HG03432 (cell line): ENCODE measurements around the gene PPWD1.
A peak's percentile ranks its signal among the peaks of the same experiment; 100 is the strongest.

Experiments used
- ATAC-seq: cut with Tn5 transposase; IDR thresholded peaks from one replicate; pipeline ENCODE4 v1.9.1; 2021; ENCODE audit warnings: mild to moderate bottlenecking, moderate library complexity; ENCODE audit not compliant: unreplicated experiment

PPWD1 gene

GRCh38 chr5:65623482-65623881 is 60.4 kb downstream of the PPWD1 start:
- ATAC-seq, result no peak

GRCh38 chr5:65624025-65624570 is 61.0 kb downstream of the PPWD1 start, which contains the start of gene TRIM23:
Gene TRIM23 (minus strand): TSS chr5:65624333. CDS start chr5:65624274, 59 bp downstream.
- peak; percentile 97 for ATAC-seq

- peak; percentile 81 for ATAC-seq
Observed at GRCh38 chr5:65624571-65625555, 61.8 kb downstream of the PPWD1 start, which contains the start of the genes SHLD3 and TRAPPC13. Gene SHLD3 (plus strand): TSS chr5:65625027. CDS start chr5:65629588, 4,561 bp downstream. Gene TRAPPC13 (plus strand): TSS chr5:65625027. CDS start chr5:65625061, 34 bp downstream.

DNA sequence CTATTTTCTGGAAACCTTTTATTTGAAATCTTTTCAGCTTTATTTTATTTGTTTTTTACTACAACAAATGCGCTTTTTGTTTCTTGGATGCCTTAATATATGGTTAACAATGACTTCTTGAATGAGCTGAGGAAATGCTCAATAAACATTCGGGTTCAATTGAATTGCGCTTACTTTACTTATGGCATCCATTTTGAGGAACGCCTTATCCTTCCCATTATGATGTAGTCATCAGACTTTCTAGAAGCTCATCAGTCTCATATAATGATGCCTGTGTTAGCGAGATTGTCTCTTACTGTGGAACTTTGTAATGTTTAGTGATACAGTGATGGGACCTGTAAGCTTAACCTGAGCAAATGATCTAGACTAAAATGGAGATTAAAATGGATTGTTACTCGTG is 62.6 kb downstream of the PPWD1 start:
- ATAC-seq, result no peak

DNA sequence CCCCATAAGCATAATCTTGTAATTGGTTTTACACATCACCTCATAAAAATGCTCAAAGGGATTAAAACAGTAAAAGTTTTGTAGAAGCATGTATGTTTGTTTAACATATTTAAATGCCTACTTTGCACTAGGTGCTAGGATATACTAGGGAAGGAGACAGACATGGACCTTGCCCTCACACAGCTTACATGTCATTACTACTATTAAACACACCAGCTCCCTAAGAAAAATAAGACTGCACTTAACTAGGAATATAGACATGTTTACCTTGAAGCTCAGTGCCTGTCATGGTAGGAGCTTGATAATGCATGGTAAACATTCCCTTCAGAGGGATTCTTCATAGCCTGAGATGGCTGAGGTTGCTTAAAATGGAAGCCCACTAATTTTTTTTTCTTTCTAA is 67.9 kb downstream of the PPWD1 start:
- ATAC-seq, result no peak
